ENCODE measurements around the gene NPC1. TPM values are rescaled to one million over a fixed set of nuclear protein-coding genes. Genes with fewer than 3 reads are reported as not detected.

The NPC1 gene
- total RNA-seq, 1 donor from 2014 or later, result 44.8 TPM

DNA sequence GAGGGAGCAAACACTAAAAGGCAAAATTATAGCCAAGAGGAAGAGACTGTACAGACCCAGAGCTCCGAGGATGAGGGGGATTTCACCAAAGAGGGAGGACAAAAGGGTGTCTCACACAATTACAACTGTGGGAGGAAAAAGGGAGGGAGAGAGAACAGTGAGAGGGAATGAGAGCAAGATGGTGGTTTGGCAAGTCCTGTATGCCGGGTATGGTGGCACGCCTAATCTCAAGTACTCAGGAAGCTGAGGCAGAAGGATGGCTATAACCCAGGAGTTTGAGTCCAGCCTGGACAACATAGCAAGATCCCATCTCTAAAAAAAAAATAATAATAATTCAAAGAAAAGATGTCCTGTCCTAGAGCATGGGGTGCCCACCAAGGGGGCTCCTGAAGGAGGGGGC lies 34.3 kb downstream of the NPC1 start:
- no peak overlapping the region for H3K4me3 Mint-ChIP-seq (ENCODE audit: unreplicated experiment)

DNA sequence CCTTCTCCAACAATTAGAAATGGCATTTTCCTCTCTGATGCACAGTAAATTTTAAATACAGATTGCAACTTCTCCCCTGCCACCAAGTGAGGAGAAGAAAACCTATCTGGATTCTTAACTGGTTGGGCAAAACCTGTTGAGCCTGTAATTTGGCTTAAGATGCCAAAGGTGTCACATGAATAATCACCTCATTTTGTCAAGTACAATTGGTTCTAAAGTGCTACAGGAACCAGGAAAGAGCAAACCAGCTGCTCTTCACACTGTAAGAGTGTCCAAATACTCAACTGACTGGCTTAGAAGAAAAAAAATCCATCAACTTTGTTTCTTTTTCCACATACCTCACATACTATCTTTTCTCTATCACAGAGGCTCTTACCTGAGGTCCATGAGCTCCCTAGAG lies 35.4 kb downstream of the NPC1 start:
- TF ChIP-seq, protein P1, sequence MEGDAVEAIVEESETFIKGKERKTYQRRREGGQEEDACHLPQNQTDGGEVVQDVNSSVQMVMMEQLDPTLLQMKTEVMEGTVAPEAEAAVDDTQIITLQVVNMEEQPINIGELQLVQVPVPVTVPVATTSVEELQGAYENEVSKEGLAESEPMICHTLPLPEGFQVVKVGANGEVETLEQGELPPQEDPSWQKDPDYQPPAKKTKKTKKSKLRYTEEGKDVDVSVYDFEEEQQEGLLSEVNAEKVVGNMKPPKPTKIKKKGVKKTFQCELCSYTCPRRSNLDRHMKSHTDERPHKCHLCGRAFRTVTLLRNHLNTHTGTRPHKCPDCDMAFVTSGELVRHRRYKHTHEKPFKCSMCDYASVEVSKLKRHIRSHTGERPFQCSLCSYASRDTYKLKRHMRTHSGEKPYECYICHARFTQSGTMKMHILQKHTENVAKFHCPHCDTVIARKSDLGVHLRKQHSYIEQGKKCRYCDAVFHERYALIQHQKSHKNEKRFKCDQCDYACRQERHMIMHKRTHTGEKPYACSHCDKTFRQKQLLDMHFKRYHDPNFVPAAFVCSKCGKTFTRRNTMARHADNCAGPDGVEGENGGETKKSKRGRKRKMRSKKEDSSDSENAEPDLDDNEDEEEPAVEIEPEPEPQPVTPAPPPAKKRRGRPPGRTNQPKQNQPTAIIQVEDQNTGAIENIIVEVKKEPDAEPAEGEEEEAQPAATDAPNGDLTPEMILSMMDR (IDR thresholded peaks at IDR 0.05; ENCODE audit: partially characterized antibody, unreplicated experiment), result no peak
- no peaks in the 10 kb centered on the region for H3K4me1 Mint-ChIP-seq (ENCODE audit: low read depth, unreplicated experiment)
- DNase-seq, result no peak
- peaks cover 5% of the 10 kb centered on the region for H3K9me3 Mint-ChIP-seq (ENCODE audit: unreplicated experiment)
- peaks cover 2% of the 10 kb centered on the region for H3K27me3 Mint-ChIP-seq (ENCODE audit: unreplicated experiment)
- no peak overlapping the region for H3K4me3 Mint-ChIP-seq (ENCODE audit: unreplicated experiment)
- H3K36me3 Mint-ChIP-seq (ENCODE audit: unreplicated experiment), result no peaks in the 10 kb centered on the region
- no peak overlapping the region for H3K27ac Mint-ChIP-seq (ENCODE audit: unreplicated experiment)

More for the DNA sequence above, 34.3 kb downstream of the NPC1 start:
- peaks cover 5% of the 10 kb centered on the region for H3K9me3 Mint-ChIP-seq (ENCODE audit: unreplicated experiment)
- TF ChIP-seq, protein P1 (IDR thresholded peaks at IDR 0.05; ENCODE audit: partially characterized antibody, unreplicated experiment), result no peak
- peaks cover 4% of the 10 kb centered on the region for H3K27me3 Mint-ChIP-seq (ENCODE audit: unreplicated experiment)
- no peaks in the 10 kb centered on the region for H3K4me1 Mint-ChIP-seq (ENCODE audit: low read depth, unreplicated experiment)
- H3K27ac Mint-ChIP-seq (ENCODE audit: unreplicated experiment), result no peak overlapping the region
- no peak for DNase-seq
- no peaks in the 10 kb centered on the region for H3K36me3 Mint-ChIP-seq (ENCODE audit: unreplicated experiment)

- TF ChIP-seq, protein P1 (IDR thresholded peaks at IDR 0.05; ENCODE audit: partially characterized antibody, unreplicated experiment), result no peak
- Mint-ChIP-seq H3K27ac (ENCODE audit: unreplicated experiment) (no peak overlapping the region), H3K4me3 (ENCODE audit: unreplicated experiment) (no peak overlapping the region), H3K36me3 (ENCODE audit: unreplicated experiment) (no peaks in the 10 kb centered on the region), H3K9me3 (ENCODE audit: unreplicated experiment) (peaks cover 2% of the 10 kb centered on the region), H3K27me3 (ENCODE audit: unreplicated experiment) (peaks cover 2% of the 10 kb centered on the region), H3K4me1 (ENCODE audit: low read depth, unreplicated experiment) (no peaks in the 10 kb centered on the region)
- no peak for DNase-seq
Observed at GRCh38 chr18:23548719-23549118, 37.6 kb downstream of the NPC1 start.

- no peak overlapping the region for H3K4me3 Mint-ChIP-seq (ENCODE audit: unreplicated experiment)
- H3K27ac Mint-ChIP-seq (ENCODE audit: unreplicated experiment), result no peak overlapping the region
- peaks cover 2% of the 10 kb centered on the region for H3K9me3 Mint-ChIP-seq (ENCODE audit: unreplicated experiment)
- H3K27me3 Mint-ChIP-seq (ENCODE audit: unreplicated experiment), result peaks cover 2% of the 10 kb centered on the region
- DNase-seq, result no peak
- no peaks in the 10 kb centered on the region for H3K36me3 Mint-ChIP-seq (ENCODE audit: unreplicated experiment)
- no peaks in the 10 kb centered on the region for H3K4me1 Mint-ChIP-seq (ENCODE audit: low read depth, unreplicated experiment)
- TF ChIP-seq, protein P1 (IDR thresholded peaks at IDR 0.05; ENCODE audit: partially characterized antibody, unreplicated experiment), result no peak
Observed at GRCh38 chr18:23548275-23548674, 38.0 kb downstream of the NPC1 start.

DNA sequence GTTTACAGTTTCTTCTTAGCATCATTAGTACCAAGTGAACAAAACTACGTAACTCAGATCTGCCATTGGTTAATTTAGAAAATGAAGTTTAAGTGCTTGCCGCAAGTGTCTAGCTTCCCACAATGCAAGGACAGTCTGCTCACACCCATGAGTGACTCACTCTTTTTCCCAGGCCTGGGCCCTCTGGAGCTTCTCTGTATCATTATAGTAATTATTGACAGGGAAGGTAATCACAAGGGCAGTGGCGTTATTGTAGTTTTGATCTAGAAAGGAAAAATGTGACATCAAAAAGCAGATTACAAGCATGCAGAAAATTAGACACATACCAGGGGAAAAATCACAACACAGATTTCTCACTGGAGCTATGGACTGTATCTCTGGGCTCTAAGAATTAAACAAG lies 38.5 kb downstream of the NPC1 start:
- H3K27me3 Mint-ChIP-seq (ENCODE audit: unreplicated experiment), result peaks cover 2% of the 10 kb centered on the region
- peaks cover 2% of the 10 kb centered on the region for H3K9me3 Mint-ChIP-seq (ENCODE audit: unreplicated experiment)
- no peaks in the 10 kb centered on the region for H3K36me3 Mint-ChIP-seq (ENCODE audit: unreplicated experiment)
- H3K4me1 Mint-ChIP-seq (ENCODE audit: low read depth, unreplicated experiment), result no peaks in the 10 kb centered on the region
- H3K4me3 Mint-ChIP-seq (ENCODE audit: unreplicated experiment), result no peak overlapping the region
- no peak for DNase-seq
- TF ChIP-seq, protein P1 (IDR thresholded peaks at IDR 0.05; ENCODE audit: partially characterized antibody, unreplicated experiment), result no peak
- H3K27ac Mint-ChIP-seq (ENCODE audit: unreplicated experiment), result no peak overlapping the region

Measured in glutamatergic neuron (in vitro differentiated cells).